ENCODE measurements around the gene AKR7A2.

AKR7A2 gene

GRCh38 chr1:19311931-19312781 lies at the start of gene AKR7A2, which contains the start of gene SLC66A1:
Gene AKR7A2 (minus strand): TSS chr1:19312144. CDS start chr1:19312124, 20 bp downstream.
Gene SLC66A1 (plus strand): TSS chr1:19312326. CDS start chr1:19317678, 5,352 bp downstream.
- peak; percentile 73 for DNase-seq (ENCODE audit: low read depth, low spot score)

GRCh38 chr1:19360843-19361610 lies 49.1 kb upstream of the AKR7A2 start:
- DNase-seq (ENCODE audit: low read depth, low spot score): no peak

DNA sequence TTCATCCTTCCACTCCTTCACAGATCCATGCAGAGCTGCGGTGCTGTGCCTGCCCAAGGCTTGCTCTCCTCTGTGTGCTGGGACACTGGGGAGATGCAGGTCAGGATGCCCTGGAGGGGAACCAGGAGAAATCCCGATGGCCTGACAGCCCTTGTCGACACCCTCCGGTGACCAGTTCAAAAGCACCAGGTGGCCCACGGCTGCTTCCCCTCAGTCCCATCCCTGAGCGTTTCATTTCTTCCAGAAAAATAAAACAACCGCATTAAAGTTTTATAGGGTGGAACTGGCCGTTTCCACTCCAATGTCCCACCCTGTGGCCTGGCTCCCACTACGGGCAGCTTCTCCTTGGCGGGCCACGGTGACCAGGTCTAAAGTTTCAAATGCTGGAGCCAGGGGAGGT lies 48.5 kb upstream of the AKR7A2 start:
- DNase-seq (ENCODE audit: low read depth, low spot score): no peak

- no peak for DNase-seq (ENCODE audit: low read depth, low spot score)
These were observed 48.1 kb upstream of the AKR7A2 start for GRCh38 chr1:19360016-19360415.

GRCh38 chr1:19359357-19359756 lies 47.4 kb upstream of the AKR7A2 start:
- DNase-seq (ENCODE audit: low read depth, low spot score): no peak

DNA sequence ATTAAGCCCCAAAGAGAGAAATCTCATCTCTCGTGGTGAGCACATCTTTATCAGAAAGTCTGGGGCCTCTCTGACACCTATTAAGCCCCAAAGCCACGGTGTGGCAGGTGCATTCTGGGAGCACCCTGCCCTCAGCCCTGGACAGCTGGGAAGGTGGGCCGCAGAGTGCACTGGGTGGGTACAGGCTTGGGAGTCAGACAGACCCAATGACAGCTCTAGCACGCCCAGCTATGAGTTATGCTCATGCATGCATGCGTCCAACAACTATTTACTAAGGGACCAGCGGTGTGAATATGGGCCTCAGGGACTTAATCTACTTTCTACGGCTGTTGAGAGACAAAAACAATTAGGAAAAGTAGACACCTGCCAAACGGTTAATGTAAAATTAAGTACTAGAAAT lies 46.8 kb upstream of the AKR7A2 start:
- no peak for DNase-seq (ENCODE audit: low read depth, low spot score)

DNA sequence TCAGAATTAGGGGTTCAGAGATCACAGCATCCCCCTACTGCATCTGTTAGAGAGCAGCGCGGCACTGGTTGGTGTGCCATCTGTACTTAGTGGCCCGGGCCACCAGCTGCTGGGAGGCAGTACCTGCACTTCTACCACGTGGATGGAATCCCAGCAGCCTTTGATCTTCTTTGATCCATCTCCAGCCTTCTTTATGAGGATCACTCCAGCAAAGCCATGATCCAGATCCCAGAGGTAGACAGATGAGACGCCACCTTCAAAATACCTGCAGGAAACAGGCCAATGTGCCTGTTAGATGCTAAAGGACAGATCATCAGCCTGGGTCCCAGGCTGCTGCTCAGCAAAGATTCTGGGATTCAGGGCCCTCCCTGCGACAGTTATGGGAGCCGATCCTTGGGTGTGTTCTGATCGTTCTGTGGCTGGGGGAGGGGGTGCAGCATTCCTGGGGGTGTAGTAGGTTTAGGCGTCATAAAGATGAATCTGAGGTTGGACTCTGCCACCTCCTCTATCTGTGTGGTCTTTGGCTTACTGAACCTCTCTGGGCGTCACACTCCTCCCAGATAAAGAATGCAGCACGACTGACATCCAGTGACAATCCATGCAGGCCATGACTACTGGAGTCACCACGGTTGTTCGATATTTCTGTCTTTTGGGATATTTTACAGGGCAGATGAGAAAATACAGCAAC lies 45.5 kb upstream of the AKR7A2 start:
- DNase-seq (ENCODE audit: low read depth, low spot score): no peak

DNA sequence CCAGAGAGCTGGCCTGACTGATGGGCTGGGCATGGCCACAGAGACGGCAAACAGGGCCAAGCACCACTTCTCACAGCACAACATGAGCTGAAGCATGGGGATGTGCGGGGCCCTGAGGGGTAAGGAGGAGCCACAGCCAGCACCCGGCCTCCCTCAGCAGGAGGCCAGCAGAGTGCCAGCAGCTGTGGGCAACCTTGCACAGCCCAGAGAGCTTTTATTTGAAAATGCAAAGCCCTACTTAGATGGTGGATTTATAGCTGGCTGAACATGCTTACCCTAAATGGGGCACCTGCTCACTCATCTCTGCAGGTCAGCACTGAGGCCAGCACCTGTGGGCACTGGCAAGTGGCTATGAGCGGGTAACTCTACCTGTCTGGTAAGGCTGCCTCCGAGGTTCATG lies 44.3 kb upstream of the AKR7A2 start:
- DNase-seq (ENCODE audit: low read depth, low spot score): no peak

GRCh38 chr1:19354531-19354981 lies 42.6 kb upstream of the AKR7A2 start:
- no peak for DNase-seq (ENCODE audit: low read depth, low spot score)

DNA sequence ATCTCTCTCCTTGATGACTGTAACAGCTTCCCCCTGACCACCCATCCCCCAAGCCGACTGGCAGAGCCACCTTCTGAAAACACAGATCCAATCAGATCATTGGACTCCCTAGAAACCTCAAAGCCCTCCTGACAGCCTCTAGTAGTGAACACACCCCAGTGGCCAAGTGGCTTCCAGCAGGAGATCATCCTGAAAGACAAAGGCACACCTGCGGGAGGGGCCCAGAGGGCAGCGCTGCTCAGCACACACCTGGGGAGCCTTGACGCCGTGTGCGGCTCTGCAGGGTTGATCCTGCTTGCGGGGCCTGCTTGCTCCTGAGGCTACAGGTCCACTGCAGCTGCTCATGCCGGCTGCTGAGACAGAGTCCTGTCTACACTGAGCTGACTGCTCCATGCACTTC lies 41.7 kb upstream of the AKR7A2 start:
- DNase-seq (ENCODE audit: low read depth, low spot score): no peak

GRCh38 chr1:19352839-19353238 lies 40.9 kb upstream of the AKR7A2 start:
- no peak for DNase-seq (ENCODE audit: low read depth, low spot score)

DNA sequence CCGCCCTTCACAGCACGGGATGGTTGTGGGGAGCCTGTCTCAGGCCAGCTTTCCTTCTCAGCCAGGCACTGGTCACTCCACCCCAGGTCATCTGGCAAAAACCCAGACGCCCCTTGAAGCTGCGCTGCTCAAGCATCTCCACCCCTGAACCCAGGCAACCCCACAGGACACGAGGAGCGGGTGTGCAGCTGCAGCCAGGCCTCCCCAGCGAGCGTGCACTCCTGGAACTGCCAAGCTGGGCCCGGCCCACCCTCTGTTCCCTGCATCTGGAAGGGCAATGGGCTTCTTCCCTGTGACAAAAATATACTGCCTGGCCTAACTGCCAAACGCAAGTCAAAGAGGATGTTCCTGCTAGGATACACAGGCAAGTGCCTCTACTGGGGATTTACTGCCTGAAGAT lies 39.9 kb upstream of the AKR7A2 start:
- DNase-seq (ENCODE audit: low read depth, low spot score): no peak

DNA sequence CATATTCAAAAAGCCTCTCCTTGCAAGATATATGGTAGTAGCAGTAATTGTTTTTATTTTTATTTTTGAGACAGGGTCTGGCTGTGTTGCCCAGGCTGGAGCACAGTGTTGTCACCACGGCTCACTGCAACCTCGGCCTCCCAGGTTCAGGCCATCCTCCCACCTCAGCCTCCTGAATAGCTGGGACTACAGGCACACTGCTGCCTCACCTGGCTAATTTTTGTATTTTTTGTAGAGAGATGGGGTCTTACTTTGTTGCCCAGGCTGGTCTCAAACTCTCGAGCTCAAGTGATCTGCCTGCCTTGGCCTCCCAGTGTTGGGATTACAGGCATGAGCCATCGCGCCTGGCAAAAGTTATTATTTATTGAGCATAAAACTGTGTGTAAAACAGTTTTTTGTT lies 38.6 kb upstream of the AKR7A2 start:
- DNase-seq (ENCODE audit: low read depth, low spot score): no peak

- DNase-seq (ENCODE audit: low read depth, low spot score): no peak
These were observed 38.1 kb upstream of the AKR7A2 start for GRCh38 chr1:19349999-19350398.

DNA sequence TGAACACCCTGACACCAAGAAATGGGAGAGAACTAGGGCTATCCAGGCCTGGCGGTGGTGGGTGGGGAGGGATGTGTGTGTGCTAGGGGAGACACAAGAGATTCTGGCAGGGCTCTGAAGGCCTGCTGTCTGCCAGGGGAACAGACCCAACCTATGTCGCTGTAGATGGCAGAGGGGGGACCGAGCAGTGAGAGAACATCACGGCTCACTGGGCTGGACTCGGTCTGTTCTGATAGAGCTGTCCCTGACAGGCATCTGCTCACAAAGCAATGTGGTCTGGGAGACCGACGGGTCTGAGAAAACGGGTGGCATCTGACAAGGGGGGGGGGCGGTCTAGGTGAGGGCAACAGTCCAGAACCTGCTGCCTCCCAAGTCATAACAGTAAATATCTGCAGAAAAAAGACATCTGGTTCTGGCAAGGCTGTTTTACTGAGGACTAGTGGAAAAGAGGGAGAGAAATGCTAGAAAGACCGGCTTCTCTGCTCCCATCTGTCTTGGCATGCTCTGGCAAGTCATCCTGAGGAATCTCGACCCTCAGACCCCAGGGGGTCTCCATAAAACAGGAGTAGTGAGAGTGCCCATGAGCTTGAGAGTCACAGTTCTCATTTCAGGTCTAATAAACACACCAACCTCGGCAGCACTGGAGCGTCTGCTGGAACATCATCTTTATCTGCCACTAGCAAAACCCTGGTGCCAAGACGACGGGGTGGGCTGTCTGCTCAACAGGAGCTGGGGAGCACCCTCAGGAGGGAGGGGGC lies 36.7 kb upstream of the AKR7A2 start:
- DNase-seq (ENCODE audit: low read depth, low spot score): no peak

DNA sequence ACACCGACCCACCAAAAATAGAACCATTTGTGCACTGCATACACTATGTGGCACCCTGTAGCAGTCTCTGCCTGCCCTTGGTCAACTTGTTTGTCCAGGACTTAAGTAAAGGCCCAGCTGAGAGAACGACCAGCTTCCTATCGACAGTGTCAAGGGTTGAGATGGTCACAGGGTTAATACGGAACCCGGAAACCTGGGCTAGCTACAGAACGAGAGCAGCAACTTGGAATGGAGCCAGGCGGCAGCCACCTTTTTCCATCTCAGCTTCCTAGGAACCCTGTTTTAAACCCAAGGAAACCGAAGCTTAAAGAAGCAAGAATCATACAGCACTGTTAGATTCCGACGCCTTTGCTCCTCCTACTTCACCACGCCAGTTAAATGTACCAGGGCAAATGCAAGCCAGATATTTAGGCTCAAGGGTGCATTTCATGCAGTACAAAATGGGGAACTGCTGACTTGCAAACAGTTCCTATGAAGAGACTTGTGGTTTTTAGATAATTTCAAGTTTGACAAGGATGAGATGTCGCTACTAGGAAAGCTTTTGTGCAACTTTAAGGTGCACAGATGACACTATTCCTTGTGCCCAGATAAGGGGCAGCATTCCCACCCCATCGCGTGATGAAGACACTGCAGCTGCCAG lies 35.7 kb upstream of the AKR7A2 start:
- DNase-seq (ENCODE audit: low read depth, low spot score): no peak

- DNase-seq (ENCODE audit: low read depth, low spot score): no peak
These were observed 34.1 kb upstream of the AKR7A2 start for GRCh38 chr1:19346026-19346425.

DNA sequence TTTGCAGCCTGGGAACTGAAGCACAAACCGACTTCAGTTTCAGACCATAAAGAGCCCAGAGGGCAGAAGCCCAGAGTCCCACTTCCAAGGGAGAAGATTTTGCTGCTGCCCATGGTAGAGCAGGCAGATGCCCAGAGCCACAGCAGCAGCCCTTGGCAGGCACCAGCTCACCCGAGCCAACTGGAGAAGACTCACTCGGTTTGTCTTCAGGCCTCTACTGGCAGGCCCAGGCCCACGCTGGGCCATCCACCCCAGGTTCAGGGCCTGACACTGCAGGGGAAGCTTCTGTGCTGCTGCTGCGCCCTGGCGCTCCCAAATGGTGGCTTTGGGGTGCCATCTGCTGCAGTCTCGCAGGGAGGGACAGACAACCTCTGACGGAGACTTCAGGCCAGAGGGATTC lies 33.4 kb upstream of the AKR7A2 start:
- DNase-seq (ENCODE audit: low read depth, low spot score): no peak

- DNase-seq (ENCODE audit: low read depth, low spot score): no peak
These were observed 32.9 kb upstream of the AKR7A2 start for GRCh38 chr1:19344831-19345230.

DNA sequence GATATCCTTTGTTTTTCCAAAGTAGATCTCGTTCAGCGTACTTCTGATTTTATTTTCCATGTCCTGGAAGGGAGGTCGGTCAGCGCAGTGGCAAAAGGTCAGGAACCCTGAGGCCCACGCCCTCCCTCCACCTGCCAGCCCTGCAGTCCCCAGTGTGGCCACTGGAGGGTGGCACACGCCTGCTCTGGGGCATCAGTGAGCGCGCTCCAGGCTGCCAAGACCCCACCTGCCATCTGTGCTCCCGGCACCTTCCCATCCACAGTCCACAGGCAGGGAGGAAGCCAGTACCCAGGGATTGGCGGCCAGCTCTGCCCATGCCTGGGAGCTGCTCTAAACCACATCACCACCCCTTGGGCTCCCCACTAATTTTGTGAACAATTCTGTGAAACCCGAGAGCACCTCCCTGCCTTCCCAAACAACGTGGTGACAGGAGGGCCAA lies 32.4 kb upstream of the AKR7A2 start:
- DNase-seq (ENCODE audit: low read depth, low spot score): peak; percentile 17
